Prostate gland (tissue), 2 donors: ENCODE data around the gene ELMO1.

ENCODE experiments used
- CTCF ChIP-seq, 4 experiments: fragments of 200-600 bp in 2 of 4; fragments of 450-650 bp in 2 of 4; sonication (generic) in 2 of 4; IDR thresholded peaks; 1 replicate in 3 of 4; 2 replicates in 1 of 4; pipeline ENCODE4 v1.5.1; 2016 to 2019; ENCODE audit warnings: antibody characterized with exemption in 4 of 4, mild to moderate bottlenecking in 2 of 4, moderate library complexity in 2 of 4
- POLR2A ChIP-seq: fragments of 450-650 bp; IDR thresholded peaks from one replicate; pipeline ENCODE4 v1.6.1; 2016; ENCODE audit warnings: antibody characterized with exemption, mild to moderate bottlenecking

GRCh38 chr7:37220664-37221063 lies 228.0 kb downstream of the ELMO1 start:
- no peak for TF ChIP-seq CTCF (IDR thresholded peaks at IDR 0.05)
- TF ChIP-seq POLR2A, result no peak
